Measurements from ENCODE around the gene ABCA1.

ABCA1 gene

DNA sequence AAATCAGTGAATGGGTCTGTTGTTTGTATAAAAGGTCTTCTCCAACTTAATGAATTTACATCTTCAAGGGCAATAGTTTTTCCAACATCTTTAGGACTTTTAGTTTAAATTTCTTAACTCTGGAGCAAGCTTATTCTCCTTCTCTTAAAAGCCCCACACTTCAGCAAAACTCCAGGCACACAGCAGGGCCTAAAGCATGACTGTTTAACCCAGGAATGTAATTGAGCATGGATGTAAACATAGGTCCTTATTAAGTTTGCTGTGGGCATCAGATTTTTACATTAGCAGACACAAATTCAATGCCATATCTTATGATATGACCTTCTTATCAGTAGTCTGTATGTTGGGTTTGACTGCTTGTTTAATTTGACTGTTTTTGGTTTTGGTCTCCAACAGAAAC lies 78.9 kb downstream of the ABCA1 start:
- no peak for TF ChIP-seq CTCF (IDR thresholded peaks at IDR 0.05; ENCODE audit: extremely low read depth, missing control alignments)
- no peak for DNase-seq (ENCODE audit: low spot score)

GRCh38 chr9:104844710-104845109 lies 83.2 kb downstream of the ABCA1 start:
- no peak for DNase-seq (ENCODE audit: low spot score)
- no peak for TF ChIP-seq CTCF (IDR thresholded peaks at IDR 0.05; ENCODE audit: extremely low read depth, missing control alignments)

DNA sequence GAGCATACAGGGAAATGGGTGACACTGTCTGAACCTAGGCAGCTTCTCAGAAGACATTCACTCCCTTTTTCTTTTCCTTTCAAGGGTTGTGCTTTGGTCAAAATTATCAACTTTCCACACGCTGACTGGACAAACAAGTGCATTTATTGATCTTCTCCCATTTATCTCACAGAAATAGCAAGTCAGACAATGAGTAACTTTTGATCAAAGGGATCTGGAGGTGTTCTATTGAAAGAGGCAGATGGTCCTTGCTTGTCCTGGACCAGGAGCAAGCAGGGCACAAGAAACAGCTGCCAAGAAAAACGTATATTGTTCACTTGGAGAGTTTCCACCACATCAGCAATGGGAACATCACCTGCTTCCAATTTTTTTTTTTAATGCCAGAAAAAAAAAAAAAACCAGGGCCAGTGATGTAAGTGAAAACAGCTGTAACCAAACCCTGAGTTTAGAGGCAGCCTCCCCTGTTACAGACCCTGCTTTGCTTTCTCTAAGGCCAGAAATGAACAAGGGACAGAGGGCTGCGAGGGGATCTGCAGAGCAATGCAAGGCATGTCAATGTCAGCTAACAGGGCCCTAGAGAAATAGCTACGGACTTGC lies 84.2 kb downstream of the ABCA1 start:
- no peak for DNase-seq (ENCODE audit: low spot score)
- no peak for TF ChIP-seq CTCF (IDR thresholded peaks at IDR 0.05; ENCODE audit: extremely low read depth, missing control alignments)

GRCh38 chr9:104842698-104843097 lies 85.3 kb downstream of the ABCA1 start:
- no peak for DNase-seq (ENCODE audit: low spot score)
- no peak for TF ChIP-seq CTCF (IDR thresholded peaks at IDR 0.05; ENCODE audit: extremely low read depth, missing control alignments)

- no peak for TF ChIP-seq CTCF (IDR thresholded peaks at IDR 0.05; ENCODE audit: extremely low read depth, missing control alignments)
- DNase-seq (ENCODE audit: low spot score): no peak
These were observed 86.3 kb downstream of the ABCA1 start for GRCh38 chr9:104841601-104842141.

- no peak for DNase-seq (ENCODE audit: low spot score)
- no peak for TF ChIP-seq CTCF (IDR thresholded peaks at IDR 0.05; ENCODE audit: extremely low read depth, missing control alignments)
These were observed 89.0 kb downstream of the ABCA1 start for GRCh38 chr9:104838958-104839357.

- no peak for TF ChIP-seq CTCF (IDR thresholded peaks at IDR 0.05; ENCODE audit: extremely low read depth, missing control alignments)
These were observed 91.2 kb downstream of the ABCA1 start for GRCh38 chr9:104836767-104837166.

More at GRCh38 chr9:104836767-104837166, 91.2 kb downstream of the ABCA1 start:
- no peak for DNase-seq (ENCODE audit: low spot score)

Measured in GM20000 (cell line).